HL-60/S4 treated with retinoic acid at 250 ng/mL for 4 days and 3 days (cell line): Measurements from ENCODE around the gene TPP2.

Experiments used
- in situ Hi-C: fragments of 300-500 bp; cut with MboI; formaldehyde crosslinking; loops from 2 replicates; pipeline ENCODE4 v1.7.0; 2022; ENCODE audit warnings: low sequenced_read_pairs

Gene TPP2

DNA sequence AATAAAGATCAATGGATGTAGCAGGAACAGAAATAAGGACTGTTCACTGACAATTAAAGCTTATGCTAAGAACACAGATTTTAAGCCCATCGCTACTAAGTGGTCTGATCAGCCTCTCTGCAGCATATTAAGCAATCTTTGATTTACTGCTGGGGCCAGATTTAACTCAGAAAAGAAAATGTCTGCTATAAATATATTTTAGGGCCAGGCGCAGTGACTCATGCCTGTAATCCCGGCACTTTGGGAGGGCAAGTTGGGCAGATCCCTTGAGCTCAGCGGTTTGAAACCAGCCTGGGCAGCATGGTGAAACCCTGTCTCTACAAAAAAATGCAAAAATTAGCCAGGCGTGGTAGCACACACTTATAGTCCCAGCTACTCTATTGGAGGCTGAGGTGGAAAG lies 55.1 kb downstream of the TPP2 start:
- in situ Hi-C loops, result no loop called here

GRCh38 chr13:102654756-102655155 lies 58.0 kb downstream of the TPP2 start:
- in situ Hi-C loops, result no loop called here

- in situ Hi-C loops, result no loop called here
Measured at GRCh38 chr13:102657630-102658029, 60.8 kb downstream of the TPP2 start.

GRCh38 chr13:102658660-102659059 lies 61.9 kb downstream of the TPP2 start:
- in situ Hi-C loops, result no loop called here

DNA sequence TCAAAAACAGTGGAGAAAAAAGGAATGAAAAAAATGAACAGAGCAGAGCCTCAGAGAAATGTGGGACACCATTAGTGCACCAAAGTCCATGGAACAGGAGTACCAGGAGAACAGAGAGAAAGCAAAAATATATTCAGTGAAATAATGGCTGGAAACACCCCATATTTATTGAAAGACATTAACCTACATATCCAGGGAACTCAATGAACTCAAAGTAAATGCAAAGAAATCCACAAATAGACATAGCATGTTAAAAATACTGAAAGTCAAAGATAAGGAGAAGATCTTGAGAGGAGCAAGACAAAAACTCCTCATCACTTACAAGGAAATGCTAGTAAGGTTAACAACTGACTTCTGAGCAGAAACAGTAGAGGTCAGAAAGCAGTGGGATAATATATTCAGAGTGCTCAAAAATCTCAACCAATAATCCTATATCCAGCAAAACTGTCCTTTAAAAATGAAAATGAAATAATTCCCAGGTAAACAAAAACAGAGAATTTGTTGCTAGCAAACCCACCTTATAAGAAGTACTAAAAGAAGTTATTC lies 62.5 kb downstream of the TPP2 start:
- in situ Hi-C loops, result no loop called here

DNA sequence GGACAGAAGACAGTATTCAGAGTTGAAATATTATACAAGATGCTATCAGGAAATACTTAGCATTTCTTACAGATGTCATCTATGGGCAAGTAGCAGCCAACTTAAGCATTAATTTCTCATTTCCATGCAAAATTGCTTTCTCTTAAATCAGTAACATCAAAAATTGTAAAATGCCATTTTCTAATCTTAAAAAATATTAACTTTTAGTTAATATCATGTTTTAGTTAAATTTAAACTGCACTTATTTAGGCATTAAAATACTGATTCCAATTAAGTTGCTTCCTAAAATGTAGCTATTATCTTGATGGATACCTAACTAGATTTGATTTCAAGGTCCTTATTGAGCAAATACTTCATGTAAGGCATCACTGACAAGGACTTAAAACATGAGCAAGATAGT lies 70.2 kb downstream of the TPP2 start:
- in situ Hi-C loops, result no loop called here

DNA sequence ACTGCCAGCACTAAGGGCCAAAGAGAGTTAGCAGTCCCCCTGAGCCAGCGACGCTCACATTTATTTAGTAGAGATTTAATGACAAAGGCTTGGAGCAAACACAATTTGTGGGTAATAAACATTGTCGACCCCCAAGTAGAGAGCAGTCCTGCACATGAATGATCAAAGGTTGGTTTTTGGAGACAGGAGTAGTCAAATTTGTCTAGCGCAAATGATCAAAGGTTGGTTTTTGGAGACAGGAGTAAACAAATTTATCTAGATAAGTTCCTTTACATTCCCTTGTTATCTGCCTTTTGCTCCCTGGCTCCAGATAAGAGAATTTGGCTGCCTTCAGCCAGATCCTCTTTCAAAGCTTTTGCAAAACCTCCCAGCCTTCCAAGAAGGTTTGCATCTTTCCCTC lies 71.1 kb downstream of the TPP2 start:
- in situ Hi-C loops, result no loop called here

GRCh38 chr13:102670130-102670529 lies 73.3 kb downstream of the TPP2 start:
- in situ Hi-C loops, result no loop called here

DNA sequence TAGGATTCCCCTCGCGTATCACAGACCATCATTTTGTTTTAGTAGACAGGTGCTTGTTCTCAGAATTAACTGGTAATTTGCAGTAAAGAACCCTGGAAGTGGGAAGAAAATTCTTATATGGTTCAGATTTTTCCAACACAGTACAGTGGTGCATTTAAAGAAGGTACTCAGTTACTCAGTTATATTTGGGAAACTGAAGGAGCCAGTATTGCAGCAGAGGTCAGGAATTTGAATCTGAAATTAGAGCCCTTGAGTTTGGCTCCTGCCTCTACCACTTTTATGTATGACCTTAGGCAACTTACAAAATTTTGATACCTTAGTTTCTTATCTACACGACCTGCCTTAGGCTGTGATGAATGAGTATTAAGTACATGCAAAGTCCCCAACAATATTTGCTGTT lies 78.3 kb downstream of the TPP2 start:
- in situ Hi-C loops, result no loop called here

- in situ Hi-C loops, result no loop called here
Measured at GRCh38 chr13:102677122-102677521, 80.3 kb downstream of the TPP2 start.

- in situ Hi-C loops, result no loop called here
Measured at GRCh38 chr13:102678339-102679107, 81.7 kb downstream of the TPP2 start.

DNA sequence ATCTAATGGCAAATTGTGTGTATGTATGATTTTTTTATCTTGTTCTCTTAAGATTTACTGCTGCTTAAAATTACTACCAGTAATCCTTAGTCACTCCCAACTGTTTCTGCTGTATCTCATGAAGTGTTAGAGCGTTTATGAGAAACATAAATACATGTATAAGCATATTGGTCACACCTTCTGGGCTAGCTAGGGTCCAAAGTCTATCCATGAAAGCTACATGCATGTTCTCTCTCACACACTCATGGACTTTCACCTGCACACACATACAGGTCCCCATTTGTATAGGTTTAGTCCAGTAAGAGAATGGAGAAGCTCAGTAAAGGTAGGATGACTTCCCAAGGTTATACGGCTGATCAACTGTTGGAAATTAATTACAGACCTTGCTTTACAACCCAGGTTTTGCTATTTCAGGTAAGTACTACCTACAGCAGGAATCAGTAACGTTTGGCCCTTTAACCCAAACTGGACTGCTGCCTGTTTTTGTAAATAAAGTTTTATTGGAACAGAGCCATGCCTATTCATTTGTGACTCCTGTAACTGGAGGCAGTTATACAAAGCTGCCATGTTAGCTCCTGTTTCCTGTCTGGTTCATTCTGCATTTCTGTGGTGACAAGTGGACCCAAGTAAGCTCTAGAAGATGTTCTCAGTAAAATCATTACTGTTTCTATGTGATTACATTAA lies 82.8 kb downstream of the TPP2 start:
- in situ Hi-C loops, result no loop called here

DNA sequence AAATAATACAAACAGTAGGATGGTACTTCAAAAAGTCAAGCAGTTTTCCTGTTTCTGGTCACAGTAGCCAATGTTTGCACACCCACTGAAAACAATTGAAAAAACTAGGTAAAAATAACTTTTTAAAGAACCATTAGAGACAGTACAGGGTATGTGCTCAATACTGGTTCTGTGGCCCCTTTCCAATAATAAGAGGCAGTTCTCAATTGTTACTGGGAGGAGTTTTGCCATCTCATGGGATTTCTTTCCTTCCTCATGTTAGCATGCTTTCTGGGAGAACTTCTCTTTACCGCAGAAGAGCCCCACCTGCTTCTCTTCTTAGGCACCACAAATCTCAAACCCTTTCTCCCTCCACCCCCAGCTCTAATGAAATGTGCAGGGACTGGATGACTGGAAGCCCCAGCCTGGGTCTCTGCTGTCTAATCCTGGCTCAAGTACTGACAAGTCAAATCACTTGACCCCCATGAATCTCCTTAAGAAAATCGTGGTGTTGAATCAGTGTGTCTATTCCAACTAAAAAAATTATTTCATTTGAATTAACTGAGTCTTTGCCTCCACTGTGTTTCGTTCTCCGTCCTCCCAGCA lies 83.4 kb downstream of the TPP2 start:
- in situ Hi-C loops, result no loop called here

DNA sequence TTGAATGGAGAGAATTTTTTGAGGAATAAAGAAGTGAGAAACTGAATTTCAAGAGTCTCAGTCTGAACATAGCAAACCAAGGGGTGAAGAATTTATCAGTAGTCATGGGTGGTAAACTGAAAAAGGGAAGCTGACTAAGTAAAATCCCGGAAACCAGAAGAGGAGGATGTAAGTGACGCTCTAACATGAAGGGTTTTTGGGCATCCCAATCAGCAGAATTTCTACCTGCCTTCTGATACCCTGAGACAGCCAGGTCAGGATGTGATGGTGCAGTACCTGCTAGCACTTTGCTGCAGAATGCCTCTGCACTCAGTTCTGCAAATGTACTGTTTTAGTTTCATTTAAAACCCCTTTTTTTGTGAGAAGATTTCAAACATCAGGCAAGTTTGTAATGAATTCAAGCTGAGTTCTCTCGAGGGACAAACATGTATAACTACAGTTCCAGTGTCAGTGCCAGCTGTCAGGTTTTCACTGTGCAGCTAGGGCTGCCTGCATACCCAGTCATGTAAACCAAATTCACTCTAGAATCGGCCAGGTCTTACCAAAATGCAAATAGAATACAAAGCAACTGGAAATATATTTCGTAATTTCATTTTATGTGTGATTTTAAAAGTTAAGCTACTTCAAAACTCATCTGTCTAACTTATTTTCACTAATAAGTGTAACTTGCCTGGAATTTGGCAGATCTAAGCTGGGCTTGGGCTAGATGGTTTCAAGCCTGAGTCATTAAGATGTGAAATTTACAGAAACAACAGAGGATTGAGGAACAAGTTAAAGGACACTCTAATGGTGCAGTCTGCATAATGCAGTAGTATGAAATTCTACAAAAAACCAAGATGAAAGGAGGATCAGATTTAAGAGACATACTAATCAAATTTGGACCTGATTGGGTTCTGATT lies 84.3 kb downstream of the TPP2 start:
- in situ Hi-C loops, result no loop called here

DNA sequence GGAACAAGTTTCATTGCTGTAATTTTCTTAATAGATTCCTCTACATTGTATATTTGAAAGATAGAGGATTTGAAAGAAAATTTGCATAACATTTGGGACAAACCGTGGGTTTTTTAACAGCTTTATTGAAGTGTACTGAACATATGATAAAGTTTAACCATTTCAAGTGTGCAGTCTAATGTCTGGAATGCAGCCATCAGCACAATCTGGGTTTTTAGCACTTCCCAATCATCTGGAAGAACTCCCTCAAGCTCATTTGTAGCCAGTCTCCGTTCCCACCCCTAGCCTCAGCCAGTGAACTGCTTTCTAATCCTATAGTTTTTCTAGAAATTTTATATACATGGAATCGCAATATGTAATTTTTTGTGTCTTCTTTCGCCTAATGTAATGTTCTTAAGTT lies 85.4 kb downstream of the TPP2 start:
- in situ Hi-C loops, result no loop called here

GRCh38 chr13:102682727-102683126 lies 85.9 kb downstream of the TPP2 start:
- in situ Hi-C loops, result no loop called here

- in situ Hi-C loops, result no loop called here
Measured at GRCh38 chr13:102683637-102684036, 86.9 kb downstream of the TPP2 start.

DNA sequence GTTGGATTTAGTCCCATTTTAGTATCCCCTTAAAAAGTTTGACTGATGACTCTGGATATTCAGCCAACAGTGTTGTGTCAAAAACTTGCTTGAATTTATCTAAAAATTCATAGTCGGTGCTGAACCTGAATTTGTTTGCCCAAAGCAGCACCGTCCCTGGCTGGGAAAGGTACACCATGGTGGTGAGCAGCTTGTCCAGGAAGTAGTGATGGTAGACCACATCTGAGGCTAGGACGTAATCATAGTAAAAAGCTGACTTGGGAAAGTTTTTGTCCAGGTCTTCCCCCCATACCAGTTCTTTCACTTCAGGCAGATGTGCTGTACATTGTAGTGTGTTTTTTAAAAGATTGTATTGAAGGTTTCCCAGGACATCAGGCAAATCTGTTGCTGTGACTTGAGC lies 89.2 kb downstream of the TPP2 start:
- in situ Hi-C loops, result no loop called here

GRCh38 chr13:102687520-102687919 lies 90.7 kb downstream of the TPP2 start:
- in situ Hi-C loops, result no loop called here

DNA sequence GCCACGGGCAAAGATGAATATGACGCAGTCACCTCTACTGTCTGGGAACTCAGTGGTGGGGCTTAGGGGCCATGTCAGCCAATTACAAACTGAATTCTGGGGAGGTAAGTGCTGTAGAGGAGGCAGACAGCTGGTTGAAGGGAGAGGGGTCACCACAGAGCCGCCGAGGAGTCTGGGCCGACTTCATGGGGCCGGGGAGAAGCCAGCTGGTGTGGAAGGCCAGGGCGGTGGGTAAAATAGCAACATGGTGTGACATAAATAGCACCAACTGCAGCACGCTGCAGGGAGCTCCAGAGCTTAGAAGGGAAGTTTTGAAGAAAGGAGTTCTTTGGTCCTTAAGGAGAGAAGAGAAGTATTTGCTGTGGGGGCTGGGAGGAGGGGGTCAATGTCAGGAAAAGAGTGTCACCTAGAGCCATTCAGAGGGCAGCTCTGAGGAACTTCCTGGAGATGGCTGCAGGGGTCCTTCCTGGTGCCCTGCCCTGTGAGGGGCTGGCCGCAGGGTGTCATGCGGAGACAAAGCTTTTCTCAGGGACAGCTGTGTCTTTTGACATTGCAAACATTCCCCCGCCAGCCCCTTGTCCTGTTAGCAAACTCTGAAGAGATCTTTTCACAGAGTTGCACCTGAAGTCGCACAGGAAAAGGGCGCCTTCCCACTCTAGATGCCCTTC lies 91.7 kb downstream of the TPP2 start:
- in situ Hi-C loops, result no loop called here
